HCT116 (cell line): ENCODE data around the gene ARHGAP18. TPM values are rescaled to one million over a fixed set of nuclear protein-coding genes. Genes with fewer than 3 reads are reported as not detected.

ENCODE experiments used
- ATAC-seq: fragments of 200-7000 bp; cut with Tn5 transposase; 2 replicates; pipeline ENCODE4 v1.9.1; 2020; ENCODE audit warnings: mild to moderate bottlenecking, moderate library complexity
- BruUV-seq: library from RNA; stranded (reverse); fragments of 400-500 nt; replicated peaks from 2 replicates; lab custom pipeline; 2021; lab: Mats Ljungman, UMichigan
- CTCF ChIA-PET: fragments of 300-600 bp; sonication (Branson Sonifier 250); formaldehyde crosslinking; loops from one replicate; lab custom pipeline; 2021; ENCODE audit warnings: antibody characterized with exemption; lab: Charles Lee
- POLR2A ChIA-PET: fragments of 300-600, 350-600 bp; sonication (Branson Sonifier 250); formaldehyde crosslinking; loops from one replicate; lab custom pipeline; 2021; ENCODE audit warnings: antibody characterized with exemption; lab: Charles Lee
- RAD21 ChIA-PET, 2 experiments: fragments of 300-600 bp; sonication (Branson Sonifier 250); formaldehyde crosslinking; loops; one replicate each; lab custom pipeline; 2023; ENCODE audit warnings: low total read pairs in 2 of 2; ENCODE audit not compliant: uncharacterized antibody in 2 of 2, unreplicated experiment in 2 of 2, low non-redundant PET in 1 of 2; lab: Charles Lee
- DNase-seq: peaks from one replicate; pipeline ENCODE4 v3.0.0-alpha.2; 2010; ENCODE audit warnings: low read depth, low spot score
- H2AFZ ChIP-seq: fragments of 200-600 bp; shearing (Covaris generic), sonication (generic); 2 replicates; pipeline ENCODE4 v1.6.1; 2017; ENCODE audit warnings: low read depth, mixed run types, mixed read lengths, antibody characterized with exemption, low read length; ENCODE audit not compliant: poor library complexity, severe bottlenecking
- H3K27ac ChIP-seq: 2 replicates; pipeline ENCODE4 v1.5.1; 2012; ENCODE audit warnings: low read depth, low read length
- H3K27me3 ChIP-seq: fragments of 200-600 bp; sonication (generic); 2 replicates; pipeline ENCODE4 v1.6.1; 2016; ENCODE audit warnings: mixed run types, low read length, mixed read lengths; ENCODE audit not compliant: insufficient read depth
- H3K36me3 ChIP-seq, 2 experiments: fragments of 200-500 bp in 1 of 2; fragments of 200-600 bp in 1 of 2; sonication (Bioruptor generic) in 1 of 2; sonication (generic) in 1 of 2; 2 replicates each; pipeline versions ENCODE4 v1.5.1 to v1.6.1; 2014 to 2016; ENCODE audit warnings: low read length in 2 of 2, inconsistent platforms in 1 of 2, mixed read lengths in 1 of 2, mixed run types in 1 of 2; ENCODE audit not compliant: insufficient read depth in 2 of 2, control insufficient read depth in 1 of 2
- H3K4me1 ChIP-seq, 2 experiments: fragments of 200-600 bp in 1 of 2; sonication (generic) in 1 of 2; 2 replicates each; pipeline versions ENCODE4 v1.5.1 to v1.6.1; 2012 to 2017; ENCODE audit warnings: low read length in 2 of 2, inconsistent platforms in 1 of 2, mild to moderate bottlenecking in 1 of 2, mixed read lengths in 1 of 2, mixed run types in 1 of 2, moderate library complexity in 1 of 2; ENCODE audit not compliant: insufficient read depth in 2 of 2, control insufficient read depth in 1 of 2
- H3K4me2 ChIP-seq: fragments of 200-600 bp; sonication (generic); 2 replicates; pipeline ENCODE4 v1.6.1; 2017; ENCODE audit warnings: mixed run types, low read length, mixed read lengths
- H3K4me3 ChIP-seq, 2 experiments: fragments of 200-600 bp in 1 of 2; sonication (generic) in 1 of 2; replicated peaks in 1 of 2; 2 replicates each; pipeline ENCODE4 v1.5.1; 2011 to 2016; ENCODE audit warnings: low read length in 2 of 2, control low read depth in 1 of 2, low read depth in 1 of 2, mild to moderate bottlenecking in 1 of 2, mixed read lengths in 1 of 2, mixed run types in 1 of 2
- H3K79me2 ChIP-seq: fragments of 200-600 bp; sonication (generic); 2 replicates; pipeline ENCODE4 v1.6.1; 2017; ENCODE audit warnings: mild to moderate bottlenecking, mixed run types, low read length, moderate library complexity, mixed read lengths; ENCODE audit not compliant: insufficient read depth
- H3K9ac ChIP-seq: fragments of 200-600 bp; sonication (generic); 2 replicates; pipeline ENCODE4 v1.6.1; 2016; ENCODE audit warnings: low read length, mixed read lengths
- H3K9me2 ChIP-seq: fragments of 200-600 bp; sonication (generic), shearing (Covaris generic); 2 replicates; pipeline ENCODE4 v1.6.1; 2017; ENCODE audit warnings: mixed run types, mild to moderate bottlenecking, moderate library complexity; ENCODE audit not compliant: insufficient read depth
- H3K9me3 ChIP-seq, 2 experiments: fragments of 200-500 bp in 1 of 2; fragments of 200-600 bp in 1 of 2; sonication (Bioruptor generic) in 1 of 2; sonication (generic) in 1 of 2; 2 replicates each; pipeline ENCODE4 v1.6.1; 2014 to 2017; ENCODE audit warnings: low read length in 2 of 2, mixed read lengths in 2 of 2, inconsistent platforms in 1 of 2, low read depth in 1 of 2, mild to moderate bottlenecking in 1 of 2, mixed run types in 1 of 2, moderate library complexity in 1 of 2; ENCODE audit not compliant: control insufficient read depth in 1 of 2, insufficient read depth in 1 of 2
- H4K20me1 ChIP-seq: fragments of 200-600 bp; sonication (generic), shearing (Covaris generic); 2 replicates; pipeline ENCODE4 v1.6.1; 2017; ENCODE audit warnings: mixed run types, mild to moderate bottlenecking, moderate library complexity; ENCODE audit not compliant: insufficient read depth
- CBX3 ChIP-seq: IDR thresholded peaks from 2 replicates; pipeline ENCODE4 v1.6.1; 2012; ENCODE audit warnings: low read depth
- CEBPB ChIP-seq: IDR thresholded peaks from 2 replicates; pipeline ENCODE4 v1.6.1; 2012; ENCODE audit warnings: low read depth
- FOSL1 ChIP-seq: IDR thresholded peaks from 2 replicates; pipeline ENCODE4 v1.6.1; 2012; ENCODE audit warnings: low read depth
- JUND ChIP-seq: IDR thresholded peaks from 2 replicates; pipeline ENCODE4 v1.6.1; 2012
- POLR2A ChIP-seq: IDR thresholded peaks from 2 replicates; pipeline ENCODE4 v1.7.0; 2011; ENCODE audit warnings: borderline replicate concordance; ENCODE audit not compliant: insufficient read depth, insufficient read length; ENCODE audit errors: extremely low read depth
- SIN3A ChIP-seq: IDR thresholded peaks from 2 replicates; pipeline ENCODE4 v1.6.1; 2012; ENCODE audit warnings: low read depth
- SP1 ChIP-seq: IDR thresholded peaks from 2 replicates; pipeline ENCODE4 v1.6.1; 2012; ENCODE audit warnings: low read depth
- TCF7L2 ChIP-seq: IDR thresholded peaks from 2 replicates; pipeline ENCODE4 v1.7.0; 2011; ENCODE audit warnings: borderline replicate concordance, inconsistent platforms; ENCODE audit not compliant: insufficient read depth, insufficient read length; ENCODE audit errors: extremely low read depth
- ZNF274 ChIP-seq: fragments of 200-500 bp; sonication (Bioruptor generic); IDR thresholded peaks from 2 replicates; pipeline ENCODE4 v1.6.1; 2014; ENCODE audit warnings: mild to moderate bottlenecking, low read depth, low read length, inconsistent platforms
- intact Hi-C: fragments of 100-400 bp; cut with micrococcal nuclease; formaldehyde crosslinking; loops from 2 replicates; pipeline ENCODE4 v1.10.0; 2022
- total RNA-seq: library from RNA; stranded (reverse); gene quantifications from one replicate; pipeline ENCODE4 v1.2.1, GENCODE V29; 2021; ENCODE audit not compliant: unreplicated experiment
- TF ChIP-seq, protein P1 (sequence below): IDR thresholded peaks from 2 replicates; pipeline ENCODE4 v1.6.1; 2012

The ARHGAP18 gene
- total RNA-seq, 1 experiment from 2014 or later: 70.3 TPM

DNA sequence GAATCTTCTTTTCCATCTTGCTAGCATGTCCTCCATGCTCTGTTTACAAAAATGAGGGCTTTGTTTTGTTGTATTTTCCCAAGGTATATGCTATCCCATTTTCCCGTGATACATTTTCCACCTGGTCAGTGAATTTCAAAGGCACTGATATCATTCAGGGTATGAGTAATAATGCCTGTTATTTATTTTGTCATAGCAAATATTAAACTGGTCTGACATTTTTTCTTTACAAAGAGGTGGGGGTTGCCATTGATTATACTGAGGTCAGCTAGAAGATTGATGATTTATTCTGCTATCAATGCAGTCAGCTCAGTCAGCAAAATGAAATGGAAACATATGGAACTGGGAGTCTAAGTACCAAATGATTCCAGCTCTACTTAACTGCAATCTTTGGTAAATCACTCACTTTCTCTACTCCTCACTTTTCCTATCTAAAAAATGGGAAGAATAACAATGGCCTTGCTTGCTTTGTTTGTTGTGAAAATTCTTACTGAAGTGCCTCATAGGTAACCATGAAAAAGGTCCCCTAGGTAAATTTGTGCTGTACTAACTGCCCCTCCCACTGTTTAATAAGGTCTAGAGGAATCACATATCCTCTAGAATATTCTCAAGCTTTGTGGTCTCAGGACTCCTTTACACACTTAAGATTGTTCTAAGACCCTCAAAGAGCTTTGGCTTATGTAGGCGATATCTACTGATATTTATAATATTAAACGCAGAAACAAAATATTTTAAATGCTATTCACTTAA, 64.0 kb downstream of the ARHGAP18 start:
- Histone ChIP-seq H3K9me2 (no peaks in the 10 kb centered on the region), H4K20me1 (no peaks in the 10 kb centered on the region), H3K4me2 (peak overlapping the region; percentile 71), H3K27ac (peak overlapping the region; percentile 99), H3K27me3 (no peaks in the 10 kb centered on the region), H3K9me3 (no peaks in the 10 kb centered on the region), H3K4me3 (peak overlapping the region; percentile 4 to 37; a peak in 3 of 4 replicates), H3K36me3 (no peaks in the 10 kb centered on the region), H3K4me1 (peaks cover 90 to 98% of the 10 kb centered on the region in 2 experiments), H3K79me2 (peaks cover 67% of the 10 kb centered on the region), H3K9ac (peak overlapping the region; percentile 64), H2AFZ (no peak overlapping the region)
- TF ChIP-seq POLR2A: no peak
- TF ChIP-seq CEBPB: peak; percentile 75
- TF ChIP-seq, protein P1, sequence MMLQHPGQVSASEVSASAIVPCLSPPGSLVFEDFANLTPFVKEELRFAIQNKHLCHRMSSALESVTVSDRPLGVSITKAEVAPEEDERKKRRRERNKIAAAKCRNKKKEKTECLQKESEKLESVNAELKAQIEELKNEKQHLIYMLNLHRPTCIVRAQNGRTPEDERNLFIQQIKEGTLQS: 0 out of 2 replicates have a peak, but pooled peaks have one; percentile 44
- no peak for TF ChIP-seq ZNF274
- TF ChIP-seq CBX3: no peak; the same call in 1 of the 2 replicates
- peak; percentile 73 for TF ChIP-seq FOSL1
- TF ChIP-seq JUND: peak; percentile 71
- no peak for TF ChIP-seq TCF7L2
- TF ChIP-seq SIN3A: peak; percentile 37; the same call in 1 of the 2 replicates
- TF ChIP-seq SP1: peak; percentile 73; the same call in 1 of the 2 replicates
- RAD21 ChIA-PET: no interaction called here
- POLR2A ChIA-PET: interaction anchor here (0.6 to 1.6 kb wide), 3 partner anchors 45 to 99 kb away, joined by 3 to 4 read pairs (median 3); no protein-coding TSS in a partner anchor
- ATAC-seq (peak; percentile 27), DNase-seq (peak; percentile 65)
- intact Hi-C loops: loop anchor here (5.0 kb wide), 2 partner anchors 101 to 149 kb away; no protein-coding TSS in a partner anchor
- CTCF ChIA-PET: no interaction called here
- TSS peak; percentile 34 for BruUV-seq
